SKM-1 (cell line): ENCODE data around the gene STXBP4.

Experiments used
- DNase-seq: peaks from one replicate; lab custom pipeline; 2025; ENCODE audit not compliant: unreplicated experiment; lab: John Stamatoyannopoulos, UW

Gene STXBP4

DNA sequence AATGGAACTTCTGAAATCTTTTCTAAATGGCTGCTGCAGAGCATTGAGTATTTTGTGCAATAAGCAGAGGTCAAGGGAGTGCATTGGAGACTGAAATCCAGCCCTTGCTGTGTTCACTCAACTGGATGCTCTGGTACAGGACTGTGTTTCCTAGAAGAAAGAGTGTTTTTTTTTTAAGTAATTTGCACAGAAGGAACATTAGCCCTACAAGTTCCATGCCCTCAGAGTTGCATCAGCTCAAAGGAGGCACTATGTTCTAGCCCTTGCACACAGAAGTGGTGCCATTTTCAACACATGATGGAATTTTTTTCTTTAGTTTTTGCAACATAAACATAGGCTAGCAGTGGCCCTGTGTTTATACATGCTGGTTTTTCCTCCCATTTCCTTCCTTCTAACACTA lies 152.1 kb downstream of the STXBP4 start:
- no peak for DNase-seq

DNA sequence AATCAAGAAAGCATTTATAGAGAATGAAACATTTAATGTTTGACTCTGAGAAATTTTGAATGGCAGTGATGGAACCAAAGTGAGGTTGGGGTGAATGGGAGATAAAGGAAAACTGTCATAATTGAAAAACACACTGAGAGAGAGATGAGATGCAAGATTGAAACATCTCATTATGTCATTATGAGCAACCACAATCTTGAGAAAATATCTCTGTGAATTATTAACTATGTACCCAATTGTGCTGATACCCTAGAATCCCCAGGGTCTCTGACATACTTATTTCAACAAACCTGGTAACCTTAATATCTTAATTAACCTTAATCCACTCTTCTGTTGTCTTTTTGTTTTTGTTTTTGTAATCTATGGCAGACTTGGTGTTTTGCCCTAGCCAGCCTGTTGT lies 152.7 kb downstream of the STXBP4 start:
- DNase-seq = no peak

DNA sequence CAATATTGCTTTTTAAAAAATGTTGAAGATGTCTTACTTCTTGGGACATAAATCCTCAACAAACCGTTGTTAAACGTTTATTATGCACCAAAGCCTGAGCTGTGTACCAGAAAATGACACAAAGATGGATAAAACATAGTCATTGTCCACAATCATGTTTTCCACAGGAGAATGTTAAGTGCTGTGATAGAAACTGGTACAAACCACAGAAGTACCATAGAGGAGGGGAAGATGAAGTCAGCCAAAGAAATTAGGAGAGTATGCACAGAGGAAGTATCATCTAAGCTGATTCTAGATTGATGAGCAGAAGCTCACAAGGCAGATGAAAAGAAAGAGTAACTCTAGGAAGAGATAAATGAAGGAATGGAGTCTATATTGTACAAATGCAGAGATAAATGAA lies 153.5 kb downstream of the STXBP4 start:
- no peak for DNase-seq

DNA sequence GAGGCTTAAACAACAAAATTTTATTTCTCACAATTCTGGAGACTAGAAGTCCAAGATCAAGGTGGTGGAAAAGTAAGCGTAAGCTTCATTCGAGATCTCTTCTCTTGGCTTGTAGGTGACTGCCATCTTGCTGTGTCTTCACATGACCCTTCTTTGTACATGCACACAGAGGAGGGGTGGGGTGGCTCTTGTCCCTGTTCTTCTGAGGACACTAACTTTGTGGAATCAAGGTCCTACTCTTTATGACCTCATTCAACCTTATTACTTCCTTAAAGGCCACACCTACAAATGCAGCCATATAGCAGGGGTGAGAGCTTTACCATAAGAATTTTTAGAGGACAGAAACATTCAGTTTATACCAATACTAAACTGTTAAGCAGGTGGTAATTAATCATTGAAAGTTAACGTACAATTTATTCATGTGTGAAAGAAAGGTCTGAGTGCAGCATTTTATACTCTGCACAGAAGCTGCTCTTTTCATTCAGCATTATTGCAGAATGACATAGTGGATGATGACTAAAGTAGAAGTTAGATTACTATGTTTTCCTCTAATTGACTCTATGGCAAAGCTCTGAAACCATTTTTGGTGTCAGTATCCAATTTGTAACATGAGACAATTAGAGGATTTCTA lies 156.3 kb downstream of the STXBP4 start:
- no peak for DNase-seq

DNA sequence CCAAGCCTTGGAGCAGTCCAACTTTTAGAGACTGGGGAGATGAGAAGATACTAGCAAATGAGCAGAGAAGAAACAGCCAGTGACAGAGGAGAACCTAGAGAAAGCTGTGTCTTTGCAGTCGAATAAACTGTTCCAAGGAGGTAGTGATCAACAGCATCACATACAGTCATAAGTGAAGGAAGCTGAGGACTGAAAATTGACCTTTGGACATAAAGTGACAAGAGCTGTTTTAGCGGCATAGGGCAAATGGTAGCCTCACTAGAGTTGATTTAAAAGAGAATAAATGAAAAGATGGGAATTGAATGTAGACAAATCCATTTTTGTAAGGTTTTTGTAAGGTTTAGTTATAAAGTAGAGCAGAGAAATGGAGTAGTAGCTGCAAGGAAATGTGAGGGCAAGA lies 165.0 kb downstream of the STXBP4 start:
- no peak for DNase-seq

DNA sequence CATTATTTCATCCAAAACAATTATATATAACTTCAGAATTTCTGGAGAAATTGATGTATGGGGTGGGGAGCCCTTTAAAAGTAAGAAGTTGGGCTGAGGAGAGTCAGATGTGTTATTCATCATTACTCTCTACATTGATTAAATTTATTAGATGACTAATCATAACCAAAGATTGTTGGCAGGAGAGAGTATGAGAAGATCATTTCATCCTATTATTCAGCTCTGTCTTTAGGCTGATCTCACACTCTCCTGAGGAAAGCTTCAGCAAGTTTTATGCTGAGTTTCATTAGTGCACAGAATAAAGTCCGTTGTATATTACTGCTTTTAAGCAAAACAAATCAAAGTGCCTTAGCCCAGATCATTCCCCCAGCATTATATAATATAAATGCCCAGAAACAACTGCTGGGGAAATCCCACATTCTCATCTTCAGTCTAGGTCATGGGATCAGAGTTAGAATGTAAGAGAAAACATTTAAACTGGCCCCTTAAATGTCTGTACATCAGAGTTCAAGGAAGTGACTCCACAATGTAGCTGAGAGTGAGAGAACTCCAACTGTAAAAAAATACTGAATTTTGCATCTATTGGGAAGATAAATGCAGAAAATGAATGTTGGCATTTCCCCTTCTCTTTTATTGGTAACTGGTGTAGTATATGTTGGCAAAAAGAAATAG lies 166.1 kb downstream of the STXBP4 start:
- DNase-seq = no peak

DNA sequence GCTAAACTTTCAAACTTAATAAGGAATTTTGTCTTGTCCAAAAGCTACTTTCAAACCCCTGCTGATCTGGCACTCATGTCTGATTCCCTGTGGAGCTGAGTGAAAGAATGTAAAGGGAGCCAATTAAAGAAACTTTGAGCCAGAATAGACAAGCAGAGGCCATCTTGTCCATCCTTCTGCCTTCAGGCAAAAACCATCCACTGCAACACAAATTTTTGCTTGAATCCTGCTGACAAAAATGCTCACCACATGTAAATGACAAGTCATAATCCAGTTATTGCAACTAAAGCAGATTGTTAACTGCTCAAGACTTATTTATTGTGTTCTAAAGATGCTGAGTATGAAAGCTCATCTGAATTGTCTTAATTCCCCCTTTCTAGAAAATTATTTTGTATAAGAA lies 172.2 kb downstream of the STXBP4 start:
- DNase-seq = no peak

DNA sequence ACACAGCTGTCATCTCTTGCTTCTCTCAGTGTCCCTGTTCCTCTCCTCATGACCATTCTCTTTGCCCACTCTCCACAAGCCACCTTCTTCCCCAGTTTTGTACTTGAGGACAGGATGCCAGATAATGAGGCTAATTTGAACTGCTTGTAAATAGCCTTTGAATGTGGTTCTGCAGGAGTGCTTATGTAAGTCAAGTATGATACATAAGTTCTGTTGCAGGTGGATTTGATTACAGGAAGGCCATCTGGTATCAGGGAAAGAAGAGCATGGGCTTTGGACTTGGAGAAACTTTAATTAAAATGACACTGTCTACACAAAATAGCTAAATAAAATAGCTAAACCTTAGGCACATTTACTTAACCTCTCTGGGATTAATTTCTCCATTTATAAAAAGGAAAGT lies 176.0 kb downstream of the STXBP4 start:
- no peak for DNase-seq

DNA sequence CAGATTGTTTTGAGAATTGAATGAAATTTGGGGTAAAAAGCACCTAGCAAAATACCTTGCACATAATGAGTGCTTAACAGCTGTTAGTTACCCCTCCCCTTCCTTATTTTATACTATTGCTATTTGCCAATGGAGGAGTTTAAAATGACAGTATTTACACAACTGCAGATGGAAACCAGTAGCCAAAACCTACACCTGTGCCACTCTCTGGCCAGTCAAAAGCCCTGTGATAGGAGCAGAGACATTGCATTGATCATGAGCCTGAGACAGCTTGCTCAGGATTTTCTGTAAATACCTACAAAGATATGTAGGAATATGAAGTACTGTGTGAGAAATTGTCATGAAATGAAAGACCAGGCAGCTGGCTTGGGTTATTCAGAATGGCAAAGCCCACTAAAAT lies 180.9 kb downstream of the STXBP4 start:
- no peak for DNase-seq

DNA sequence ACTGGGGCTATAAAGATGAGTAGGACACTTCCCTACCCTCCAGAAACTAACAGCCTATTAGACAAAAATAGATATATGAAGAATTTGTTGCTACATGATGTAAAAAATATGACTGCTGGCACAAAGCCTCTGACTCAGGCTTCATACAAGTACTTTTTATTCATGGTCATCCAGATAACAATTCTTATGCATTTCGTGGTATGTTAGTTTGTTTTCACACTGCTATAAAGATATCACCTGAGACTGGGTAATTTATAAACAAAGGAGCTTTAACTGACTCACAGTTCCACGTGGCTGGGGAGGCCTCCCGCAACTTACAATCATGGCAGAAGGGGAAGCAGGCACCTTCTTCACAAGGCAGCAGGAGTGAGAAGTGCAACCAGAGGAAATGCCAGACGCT lies 183.7 kb downstream of the STXBP4 start:
- no peak for DNase-seq

DNA sequence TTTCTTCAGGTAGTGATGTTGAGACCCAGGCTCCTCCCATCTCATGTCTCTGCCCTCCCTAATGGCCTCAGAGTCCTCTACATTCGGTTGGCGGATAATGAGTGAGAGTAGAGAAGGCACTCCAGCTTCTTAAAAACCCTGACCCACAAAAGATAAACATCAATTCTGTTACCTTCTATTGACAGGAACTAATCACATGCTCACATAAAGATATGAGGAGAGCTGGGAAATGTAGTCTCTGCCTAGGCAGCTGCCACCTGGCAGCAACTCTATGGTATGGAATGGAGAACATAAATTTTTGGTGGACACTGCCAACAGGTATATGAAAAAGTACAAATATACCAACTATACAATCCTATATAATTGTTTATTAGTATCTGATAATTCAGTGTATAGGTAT lies 185.5 kb downstream of the STXBP4 start:
- DNase-seq = no peak

DNA sequence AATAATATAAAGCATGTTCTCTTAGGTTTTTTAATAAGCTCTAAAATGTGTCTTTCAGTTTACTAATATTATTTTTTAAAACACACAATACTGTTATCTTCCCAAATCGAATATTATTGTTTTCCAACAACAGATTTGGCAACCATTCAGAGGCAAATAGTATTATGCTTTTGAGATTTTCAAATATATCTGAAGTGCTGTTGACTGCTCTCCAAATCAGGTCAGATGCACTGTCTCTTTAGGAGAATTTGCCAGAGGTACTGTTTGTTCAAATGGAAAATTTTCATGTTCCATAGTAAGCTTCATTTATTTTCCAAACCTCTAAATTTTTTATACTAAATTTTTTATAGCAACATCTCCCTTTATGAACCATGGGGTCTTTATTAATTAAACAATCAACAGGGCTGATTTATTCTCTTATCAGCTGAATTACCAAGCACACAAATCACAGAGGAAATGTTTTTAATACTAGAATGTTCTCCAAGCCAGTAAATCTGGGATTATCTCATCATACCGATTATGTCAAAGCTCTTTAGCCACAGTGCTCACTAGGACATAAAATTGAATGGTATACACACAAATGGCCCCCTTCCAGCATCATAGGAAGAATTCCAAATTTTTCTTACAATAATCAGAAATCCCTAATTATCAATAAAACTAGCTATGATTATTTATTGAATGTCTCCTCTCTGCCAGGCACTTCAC lies 187.4 kb downstream of the STXBP4 start:
- DNase-seq = no peak

DNA sequence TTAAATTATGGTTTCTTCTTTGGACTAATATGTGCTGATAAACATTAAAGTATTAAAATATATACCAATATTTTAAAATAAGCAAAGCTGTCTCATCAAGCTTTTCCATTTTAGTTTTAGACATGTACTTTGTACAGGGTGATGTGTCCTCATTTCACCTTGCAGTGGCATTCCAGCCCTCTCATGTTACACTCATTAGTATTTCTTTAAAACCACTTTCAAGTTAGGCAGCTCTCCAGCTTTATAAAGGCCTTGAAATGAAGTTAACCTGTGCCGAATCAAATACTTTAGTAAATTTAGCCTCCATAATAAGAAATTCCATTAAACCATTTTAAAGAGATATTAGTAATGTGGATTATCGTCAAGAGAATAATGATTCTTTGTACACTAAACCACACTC lies 188.6 kb downstream of the STXBP4 start:
- no peak for DNase-seq

DNA sequence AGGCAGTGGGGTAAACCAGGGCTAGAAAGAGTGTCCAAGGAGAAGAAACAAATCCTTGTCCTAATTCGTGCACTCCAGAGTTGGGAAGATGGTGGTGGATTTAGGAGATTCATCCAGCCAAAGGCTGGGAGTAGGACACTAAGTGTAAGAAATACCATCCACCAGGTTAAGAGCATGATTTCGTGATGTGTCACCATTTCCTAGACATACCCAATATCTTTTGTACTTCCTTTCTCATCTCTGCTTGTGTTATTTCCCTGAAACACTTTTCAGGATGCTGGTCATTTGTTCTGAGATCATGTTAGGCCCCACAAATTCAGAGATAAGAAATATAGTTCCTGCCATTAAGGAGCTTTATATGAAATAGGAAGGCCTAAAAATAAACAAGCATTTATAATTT lies 189.9 kb downstream of the STXBP4 start:
- no peak for DNase-seq

DNA sequence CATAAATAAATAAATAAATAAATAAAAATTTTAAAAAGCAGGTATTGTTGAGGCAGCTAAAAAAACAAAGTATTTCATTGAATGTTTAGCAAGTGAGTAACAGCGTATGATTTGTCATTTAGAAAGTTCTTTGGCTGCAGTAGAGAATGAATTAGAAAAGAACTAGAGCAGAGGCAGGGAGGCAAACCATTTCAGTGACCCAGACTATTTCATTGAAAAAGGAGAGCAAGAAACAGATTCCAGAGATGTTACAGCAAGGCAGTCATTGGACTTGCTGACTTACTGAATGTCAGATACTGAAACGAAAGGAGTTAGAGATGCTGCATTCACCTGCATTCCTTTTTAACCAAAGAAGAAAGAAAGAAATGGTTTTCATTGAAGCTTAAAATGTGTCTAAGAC lies 190.7 kb downstream of the STXBP4 start:
- DNase-seq = no peak

DNA sequence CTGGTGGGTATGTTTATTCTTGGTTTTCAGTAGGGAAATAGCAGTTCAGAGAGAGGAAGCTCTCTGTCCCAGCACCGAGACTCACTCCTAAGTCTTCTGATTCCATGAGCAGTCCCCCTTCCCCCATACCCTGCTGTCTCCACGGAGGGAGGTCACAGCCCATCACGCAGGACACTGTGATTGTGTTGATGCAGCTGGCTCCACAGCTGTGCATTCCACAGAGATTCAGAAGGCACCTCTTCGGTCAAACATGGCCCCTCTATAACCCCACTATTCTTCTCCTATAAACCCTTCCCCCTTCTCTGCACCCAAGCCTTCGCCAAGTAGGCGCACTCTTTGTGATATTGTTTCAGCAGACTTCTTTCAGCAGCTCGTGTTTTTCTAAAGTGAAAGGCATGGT lies 191.9 kb downstream of the STXBP4 start:
- no peak for DNase-seq

DNA sequence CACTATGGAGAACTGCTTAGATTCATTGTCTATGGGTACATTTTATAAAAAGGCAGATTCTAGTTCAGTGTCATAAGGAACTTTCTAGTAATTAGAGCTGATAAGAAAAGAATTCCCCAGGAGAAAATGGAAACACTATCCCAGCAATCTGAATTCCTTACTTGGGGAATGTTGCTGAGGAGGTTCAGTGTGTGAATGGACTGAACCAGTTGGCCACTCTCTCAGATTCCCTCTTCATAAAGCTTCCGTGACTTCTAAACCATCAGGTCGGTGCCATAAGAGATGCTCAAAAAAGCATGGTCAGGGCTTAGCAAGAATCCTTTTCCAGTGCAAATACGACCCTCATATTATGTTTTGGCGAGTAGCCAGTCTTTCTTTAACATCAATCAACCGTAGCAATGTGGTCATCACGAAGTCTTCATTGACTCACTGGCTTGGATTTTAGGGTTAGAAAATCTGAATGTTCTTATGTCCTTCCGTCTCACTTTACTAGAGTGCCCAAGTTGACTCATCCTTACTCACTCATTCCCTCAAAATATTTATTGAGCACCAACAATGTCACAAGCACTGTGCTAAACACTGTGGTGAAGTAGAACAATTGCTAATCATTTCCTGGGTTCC lies 193.5 kb downstream of the STXBP4 start:
- no peak for DNase-seq

DNA sequence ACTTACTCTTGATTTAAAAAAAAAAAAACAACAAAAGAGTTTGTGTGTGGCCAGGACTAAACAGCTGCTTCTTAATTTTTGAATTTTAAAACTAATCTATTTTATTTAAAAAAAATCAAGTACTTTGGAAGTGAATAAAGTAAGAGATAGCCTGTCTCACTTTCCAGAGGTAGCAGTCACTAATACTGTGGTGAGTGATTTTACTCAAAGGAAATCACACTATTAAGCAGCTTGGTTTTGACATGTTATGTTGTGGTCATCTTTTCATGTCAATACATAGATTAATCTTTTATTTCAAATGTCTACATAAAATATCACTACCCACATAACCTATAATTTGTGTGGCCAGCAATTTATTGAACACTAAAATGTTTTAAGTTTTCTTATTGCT lies 194.0 kb downstream of the STXBP4 start:
- DNase-seq = no peak

DNA sequence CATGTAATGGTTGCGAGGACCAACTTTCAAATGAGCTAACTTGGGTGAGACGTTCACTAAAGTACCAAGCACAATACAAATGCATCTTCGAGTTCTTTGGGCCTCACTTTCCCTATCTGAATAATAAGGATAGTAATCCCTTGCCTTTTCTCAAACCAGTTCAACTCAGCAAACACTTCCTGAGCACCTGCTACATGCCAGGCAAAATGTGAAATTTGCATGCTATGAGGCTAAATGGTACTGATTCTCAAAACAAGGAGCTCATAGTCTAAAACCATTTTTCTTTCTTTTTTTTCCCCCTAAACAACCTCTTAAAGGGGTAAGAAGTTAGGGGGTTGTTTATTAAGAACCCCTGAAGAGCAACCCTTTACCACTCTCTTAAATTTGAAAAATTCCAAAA lies 194.8 kb downstream of the STXBP4 start:
- DNase-seq = no peak

DNA sequence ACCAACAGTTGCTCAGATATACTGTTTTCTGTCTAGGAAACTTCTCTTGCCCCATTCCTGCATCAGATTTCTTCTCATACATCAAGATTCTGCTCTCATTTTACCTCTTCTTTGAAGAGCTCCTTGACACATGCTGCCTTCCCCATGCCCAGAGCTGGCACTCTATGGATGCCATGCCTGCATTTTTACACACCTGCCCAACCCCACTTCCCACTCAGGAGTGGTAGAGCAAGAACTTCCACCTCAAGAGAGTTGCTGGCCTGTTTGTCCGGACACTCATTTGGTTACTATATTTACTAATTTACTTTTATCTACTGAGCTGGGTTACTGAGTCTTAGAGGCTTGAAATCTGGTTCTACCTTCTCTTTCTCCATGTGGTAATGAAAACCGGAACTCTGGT lies 197.9 kb downstream of the STXBP4 start:
- no peak for DNase-seq

DNA sequence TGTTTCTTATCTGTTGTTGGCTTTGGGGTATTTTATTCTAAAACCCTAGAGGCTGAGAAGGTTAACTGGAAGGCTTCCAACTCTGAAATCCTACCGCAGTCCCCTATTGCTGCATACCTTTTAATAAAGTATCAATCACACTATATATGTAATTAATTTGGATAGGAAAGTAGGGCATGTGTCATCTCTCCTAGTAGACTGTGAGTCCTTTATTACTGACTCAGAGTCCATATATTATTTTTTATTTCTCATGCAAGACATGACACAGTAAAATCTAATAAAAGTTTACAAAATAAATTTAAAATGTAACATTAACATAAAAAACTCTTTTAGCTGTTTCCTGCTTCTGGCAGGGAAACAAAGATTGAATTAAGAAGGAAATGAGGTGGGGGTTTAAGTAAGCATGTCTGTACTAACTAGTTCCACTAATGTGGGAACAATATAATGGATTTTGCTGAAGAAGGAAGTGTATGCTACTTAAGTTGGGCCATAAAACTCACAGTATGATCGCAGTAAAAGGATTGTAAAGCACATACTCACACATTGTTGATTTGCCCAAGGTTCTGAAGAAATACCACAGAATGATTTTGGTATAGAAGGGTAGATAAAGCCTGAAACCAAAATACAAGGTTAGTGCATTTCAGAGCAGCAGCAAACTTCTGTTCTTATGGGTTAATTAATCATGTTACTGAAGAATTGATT lies 198.6 kb downstream of the STXBP4 start:
- no peak for DNase-seq
